Naive thymus-derived CD8-positive, alpha-beta T cell (primary cell): ENCODE results near the gene AKAP6. TPM values are rescaled to one million over a fixed set of nuclear protein-coding genes. Genes with fewer than 3 reads are reported as not detected.

Source experiments
- ATAC-seq, 2 donors: fragments of 150-1000 bp; cut with Tn5 transposase in 1 of 2; sonication (Bioruptor Pico), chemical (Tn5 transposase) in 1 of 2; 1 replicate in 1 of 2; 2 replicates in 1 of 2; pipeline ENCODE4 v1.10.0; 2021; ENCODE audit warnings: mild to moderate bottlenecking in 2 of 2, moderate library complexity in 2 of 2
- POLR2A ChIA-PET: fragments of 350-600 bp; sonication (Branson Sonifier 250); formaldehyde crosslinking; loops from one replicate; lab custom pipeline; 2021; ENCODE audit warnings: antibody characterized with exemption; lab: Charles Lee
- DNase-seq, 10 donors: peaks; one replicate each; pipeline versions ENCODE4 v3.0.0 to v3.0.0-alpha.2; 2020 to 2022
- H3K27ac Mint-ChIP-seq, 10 donors: one replicate each; pipeline ENCODE4 v1.8.0; 2020 to 2022; ENCODE audit warnings: mild to moderate bottlenecking in 10 of 10, mixed read lengths in 10 of 10, moderate library complexity in 4 of 10, inconsistent platforms in 1 of 10
- H3K27me3 Mint-ChIP-seq, 5 donors: one replicate each; pipeline ENCODE4 v1.8.0; 2021 to 2022; ENCODE audit warnings: mixed read lengths in 5 of 5
- H3K36me3 Mint-ChIP-seq, 3 donors: one replicate each; pipeline ENCODE4 v1.8.0; 2020 to 2022; ENCODE audit warnings: mixed read lengths in 3 of 3, mild to moderate bottlenecking in 2 of 3, inconsistent platforms in 1 of 3
- H3K4me1 Mint-ChIP-seq, 4 donors: one replicate each; pipeline ENCODE4 v1.8.0; 2021 to 2022; ENCODE audit warnings: mixed read lengths in 4 of 4
- H3K4me3 Mint-ChIP-seq, 10 donors: one replicate each; pipeline ENCODE4 v1.8.0; 2020 to 2022; ENCODE audit warnings: mild to moderate bottlenecking in 10 of 10, mixed read lengths in 10 of 10, moderate library complexity in 6 of 10, inconsistent platforms in 1 of 10
- H3K9me3 Mint-ChIP-seq, 9 donors: one replicate each; pipeline ENCODE4 v1.8.0; 2020 to 2022; ENCODE audit warnings: mixed read lengths in 9 of 9, mild to moderate bottlenecking in 3 of 9, inconsistent platforms in 1 of 9, moderate library complexity in 1 of 9
- polyA plus RNA-seq, 3 donors: library from polyadenylated mRNA; unstranded; fragments of 300-500 nt; fragmentation: Illumina TruSeq; gene quantifications; one replicate each; pipeline ENCODE4 v1.2.3, GENCODE V29; 2021
- total RNA-seq, 8 experiments: library from RNA in 2 of 8; stranded (reverse) in 2 of 8; gene quantifications; one replicate each; pipeline ENCODE4 v1.2.3 and lab custom pipeline; 2021 to 2026

AKAP6 gene
- total and polyA plus RNA-seq, 5 experiments from 2014 or later: 1.4 to 4.6 (median 3.2) TPM

DNA sequence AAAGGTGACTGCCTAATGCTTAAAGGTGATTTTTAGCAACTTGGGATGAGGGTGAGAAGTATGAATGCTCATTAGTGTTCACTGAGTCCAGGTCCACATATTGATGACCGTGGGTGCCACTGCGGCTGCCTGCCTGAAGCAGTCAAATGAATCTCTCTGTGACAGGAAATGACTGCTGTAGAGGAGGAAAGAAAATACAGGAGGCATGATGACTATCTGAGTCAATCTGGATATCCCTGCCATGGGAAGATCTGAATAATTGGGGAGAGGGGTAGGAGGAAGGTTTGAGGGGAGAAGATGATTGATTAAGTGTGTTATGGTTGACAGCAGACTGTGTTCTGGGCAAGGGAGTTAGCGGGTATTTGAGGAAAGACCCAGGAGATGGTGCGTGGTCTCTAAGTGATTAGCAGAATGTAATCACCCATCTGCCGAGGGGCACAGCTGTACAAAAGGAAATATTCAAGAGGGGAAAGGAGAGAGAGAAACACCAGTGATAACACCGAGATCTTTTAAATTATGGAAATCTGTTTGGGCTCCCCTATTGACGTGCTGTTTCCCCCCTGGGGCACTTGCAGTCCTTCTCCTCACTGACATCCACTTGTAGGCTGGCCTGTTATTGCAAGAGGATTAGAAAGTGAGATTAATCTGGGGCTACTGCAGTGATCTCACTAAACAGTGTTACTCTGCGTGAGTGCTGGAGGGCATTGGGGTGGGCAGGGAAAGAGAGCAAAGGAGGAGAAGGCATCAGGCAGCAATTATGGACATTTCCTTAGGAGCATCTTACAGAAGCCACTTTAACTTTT lies 97.7 kb downstream of the AKAP6 start:
- ATAC-seq: no peak
- POLR2A ChIA-PET: no interaction called here
- H3K4me1 Mint-ChIP-seq: no peaks in the 10 kb centered on the region
- H3K9me3 Mint-ChIP-seq: peaks cover 0 to 15% (median 9%) of the 10 kb centered on the region in 9 donors
- no peak overlapping the region for H3K27ac Mint-ChIP-seq
- no peak overlapping the region for H3K4me3 Mint-ChIP-seq
- H3K36me3 Mint-ChIP-seq: peaks cover 0 to 7% (median 0%) of the 10 kb centered on the region in 3 donors
- no peak for DNase-seq
- peaks cover 0 to 10% (median 0%) of the 10 kb centered on the region in 5 donors for H3K27me3 Mint-ChIP-seq

DNA sequence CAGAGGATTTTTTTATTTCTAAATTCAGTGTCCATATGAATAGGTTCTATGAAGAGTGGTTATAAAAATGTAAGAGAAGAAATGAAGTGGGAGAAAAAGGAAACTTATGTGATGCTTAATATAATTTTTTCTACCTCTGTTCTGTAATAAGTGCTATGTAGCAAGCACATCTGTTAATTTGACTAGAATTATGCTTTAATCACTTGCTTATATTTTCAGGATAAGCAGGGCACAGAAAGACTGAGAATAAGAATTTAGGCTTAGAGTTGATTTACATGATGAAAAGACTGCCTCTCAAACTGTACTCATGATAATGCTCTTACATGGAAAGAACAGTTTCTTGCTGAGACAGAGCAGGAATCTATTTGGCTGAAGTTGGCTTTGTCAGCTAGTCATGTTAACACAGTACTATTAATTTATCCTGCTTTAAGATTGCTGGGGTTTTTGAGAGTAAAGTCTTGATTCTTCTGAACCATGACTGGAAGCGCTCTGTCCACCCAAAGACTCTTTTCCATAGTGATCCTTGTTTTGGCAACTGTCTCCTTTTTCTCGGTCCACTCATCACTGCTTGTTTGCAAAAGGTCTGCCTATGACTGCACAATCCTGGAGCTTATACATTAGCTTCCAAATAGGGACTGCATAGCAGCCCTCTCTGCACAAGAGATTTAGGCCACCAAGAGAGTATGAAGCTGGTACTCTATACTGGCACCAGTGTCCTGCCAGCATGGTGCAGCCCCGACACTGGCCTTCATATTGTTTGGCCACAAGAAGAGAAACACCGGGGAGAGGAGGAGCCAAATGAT lies 98.8 kb downstream of the AKAP6 start:
- no peaks in the 10 kb centered on the region for H3K4me1 Mint-ChIP-seq
- POLR2A ChIA-PET: no interaction called here
- peaks cover 0 to 3% (median 0%) of the 10 kb centered on the region in 3 donors for H3K36me3 Mint-ChIP-seq
- no peak overlapping the region for H3K4me3 Mint-ChIP-seq
- ATAC-seq (no peak), DNase-seq (no peak)
- no peak overlapping the region for H3K27ac Mint-ChIP-seq
- H3K27me3 Mint-ChIP-seq: peaks cover 0 to 10% (median 0%) of the 10 kb centered on the region in 5 donors
- H3K9me3 Mint-ChIP-seq: peaks cover 0 to 12% (median 2%) of the 10 kb centered on the region in 9 donors

DNA sequence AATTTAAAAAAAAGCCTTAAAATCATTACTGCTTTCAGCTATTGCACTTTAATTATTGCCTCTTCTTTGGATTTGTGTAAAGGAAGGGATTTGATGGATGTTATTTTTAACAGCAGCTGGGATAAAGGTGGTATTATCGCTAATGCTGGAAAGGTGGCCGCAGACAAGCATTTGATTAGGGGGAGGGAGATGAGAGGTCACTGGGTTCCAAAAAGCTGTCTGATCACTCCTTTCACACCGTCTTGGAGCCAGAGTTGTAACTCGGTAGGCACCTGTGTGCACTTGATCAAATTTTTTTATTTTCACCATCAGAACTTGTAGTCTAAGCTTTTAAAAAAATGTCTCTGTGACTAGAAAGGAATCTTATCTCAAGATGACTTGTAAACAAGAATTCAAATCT lies 99.8 kb downstream of the AKAP6 start:
- Mint-ChIP-seq H3K4me1 (no peaks in the 10 kb centered on the region), H3K4me3 (no peak overlapping the region), H3K36me3 (peaks cover 0 to 3% (median 0%) of the 10 kb centered on the region in 3 donors), H3K9me3 (peaks cover 0 to 12% (median 1%) of the 10 kb centered on the region in 9 donors), H3K27me3 (peaks cover 0 to 10% (median 0%) of the 10 kb centered on the region in 5 donors), H3K27ac (no peak overlapping the region)
- POLR2A ChIA-PET: no interaction called here
- no peak for DNase-seq
- no peak for ATAC-seq

DNA sequence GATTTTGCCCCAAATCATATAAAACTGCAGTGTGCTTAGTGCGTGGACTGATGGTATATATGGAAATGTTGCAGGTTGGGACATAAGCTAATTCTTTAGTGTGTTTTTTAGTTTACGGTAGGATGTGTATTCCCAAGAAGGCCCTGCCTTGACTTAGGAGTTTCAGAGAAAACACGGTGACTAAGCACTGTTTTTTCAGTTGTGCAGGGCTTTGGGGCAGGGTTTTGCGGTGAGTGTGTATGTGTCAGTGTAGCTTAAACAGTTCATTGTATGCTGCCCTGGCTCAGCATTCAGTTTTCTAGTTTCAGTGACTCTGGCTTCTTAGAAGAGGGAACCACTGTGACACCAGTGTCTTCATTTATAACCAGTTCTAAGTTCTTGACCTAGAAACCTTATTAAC lies 101.2 kb downstream of the AKAP6 start:
- Mint-ChIP-seq H3K36me3 (no peaks in the 10 kb centered on the region), H3K4me1 (no peaks in the 10 kb centered on the region), H3K27ac (no peak overlapping the region), H3K4me3 (no peak overlapping the region), H3K27me3 (peaks cover 0 to 6% (median 0%) of the 10 kb centered on the region in 5 donors), H3K9me3 (peaks cover 0 to 1% (median 0%) of the 10 kb centered on the region in 9 donors)
- DNase-seq (no peak), ATAC-seq (no peak)
- POLR2A ChIA-PET: no interaction called here

DNA sequence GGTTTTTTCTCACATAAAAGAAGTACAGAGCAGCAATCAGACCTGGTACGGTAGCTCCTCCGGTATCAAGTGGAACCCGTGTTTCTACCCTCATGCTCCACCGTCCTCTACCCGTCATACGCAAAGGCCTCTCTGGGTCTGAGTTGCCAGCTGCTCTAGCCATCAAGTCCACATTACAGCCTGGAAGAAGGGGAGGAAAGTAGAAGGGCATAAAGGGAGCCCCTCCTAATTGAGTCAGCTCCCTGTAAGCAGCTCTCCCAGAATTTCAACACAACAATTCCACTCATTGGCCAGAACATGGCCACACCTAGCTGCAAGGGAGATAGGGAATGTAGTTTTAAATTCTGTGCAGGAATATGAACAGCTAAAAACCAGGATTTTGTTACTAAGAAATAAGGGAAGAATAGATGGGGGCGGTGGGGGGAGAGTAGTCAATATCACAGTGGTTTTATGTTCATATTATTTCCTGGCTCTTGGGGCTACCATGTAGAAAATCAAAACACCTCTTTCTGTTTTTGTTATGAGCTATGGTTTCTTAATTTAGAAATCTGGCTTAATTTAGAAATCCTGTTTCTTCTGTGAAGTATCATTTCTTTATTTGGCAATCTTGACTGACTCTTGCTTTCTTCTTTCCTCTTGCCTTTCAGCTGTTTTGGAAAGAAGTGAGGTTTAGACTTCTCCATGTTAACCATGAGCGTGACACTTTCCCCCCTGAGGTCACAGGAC lies 103.9 kb downstream of the AKAP6 start:
- Mint-ChIP-seq H3K4me1 (peaks cover 0 to 3% (median 2%) of the 10 kb centered on the region in 4 donors), H3K36me3 (peaks cover 0 to 2% (median 0%) of the 10 kb centered on the region in 3 donors)
- no peak for ATAC-seq

DNA sequence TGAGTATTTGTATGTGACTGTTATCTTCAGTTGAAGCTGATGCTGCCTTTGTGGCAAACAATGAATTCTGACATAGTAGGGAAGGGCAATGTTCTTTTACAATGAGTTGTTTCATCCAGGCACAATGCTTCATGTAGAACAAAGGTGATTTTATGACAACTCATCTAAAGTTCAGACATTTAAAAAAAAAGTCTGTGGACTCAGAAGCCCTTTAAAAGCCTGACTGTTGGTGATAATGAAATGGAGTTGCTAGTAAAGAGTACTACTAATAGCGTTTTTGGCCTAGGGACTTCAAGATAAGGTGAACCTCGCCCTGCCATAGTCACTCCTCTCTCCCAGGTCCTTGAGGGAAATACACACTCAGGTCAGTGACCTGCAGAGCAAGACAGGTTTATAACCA lies 105.1 kb downstream of the AKAP6 start:
- POLR2A ChIA-PET: no interaction called here
- DNase-seq (no peak), ATAC-seq (no peak)
- Mint-ChIP-seq H3K27me3 (peaks cover 0 to 3% (median 0%) of the 10 kb centered on the region in 5 donors), H3K4me3 (no peak overlapping the region), H3K4me1 (peaks cover 3 to 14% (median 7%) of the 10 kb centered on the region in 4 donors), H3K27ac (no peak overlapping the region), H3K36me3 (peaks cover 0 to 4% (median 0%) of the 10 kb centered on the region in 3 donors), H3K9me3 (peaks cover 0 to 2% (median 0%) of the 10 kb centered on the region in 9 donors)

More for the DNA sequence above, 103.9 kb downstream of the AKAP6 start:
- Mint-ChIP-seq H3K27me3 (peaks cover 0 to 3% (median 0%) of the 10 kb centered on the region in 5 donors), H3K4me3 (peak overlapping the region in 1 of 10 donors; percentile 12), H3K27ac (no peak overlapping the region), H3K9me3 (peaks cover 0 to 2% (median 0%) of the 10 kb centered on the region in 9 donors)
- POLR2A ChIA-PET: no interaction called here
- no peak for DNase-seq

DNA sequence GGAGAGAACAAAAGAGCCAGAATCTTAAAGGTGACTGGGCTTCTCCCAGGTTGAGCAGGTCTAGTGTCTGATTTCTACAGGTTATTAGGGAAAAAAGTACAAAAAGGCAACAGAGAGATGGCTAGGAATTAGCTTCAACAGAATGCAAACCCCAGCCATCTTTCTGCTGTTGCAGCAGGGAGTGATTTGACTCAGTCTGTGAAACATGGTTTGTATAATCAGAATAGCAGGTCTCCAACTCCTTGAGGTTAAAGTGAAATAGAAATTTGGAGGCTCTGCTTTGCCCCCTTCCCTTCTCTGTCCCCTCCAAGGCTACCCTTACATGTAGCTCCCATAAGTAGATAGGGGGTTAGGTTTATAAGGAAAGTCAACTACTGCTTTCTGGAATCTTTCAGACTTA lies 105.8 kb downstream of the AKAP6 start:
- POLR2A ChIA-PET: no interaction called here
- ATAC-seq: no peak
- DNase-seq: no peak
- no peak overlapping the region for H3K27ac Mint-ChIP-seq
- peaks cover 0 to 3% (median 0%) of the 10 kb centered on the region in 5 donors for H3K27me3 Mint-ChIP-seq
- H3K4me1 Mint-ChIP-seq: peaks cover 3 to 14% (median 7%) of the 10 kb centered on the region in 4 donors
- H3K9me3 Mint-ChIP-seq: peaks cover 0 to 6% (median 0%) of the 10 kb centered on the region in 9 donors
- peaks cover 0 to 11% (median 0%) of the 10 kb centered on the region in 3 donors for H3K36me3 Mint-ChIP-seq
- no peak overlapping the region for H3K4me3 Mint-ChIP-seq

DNA sequence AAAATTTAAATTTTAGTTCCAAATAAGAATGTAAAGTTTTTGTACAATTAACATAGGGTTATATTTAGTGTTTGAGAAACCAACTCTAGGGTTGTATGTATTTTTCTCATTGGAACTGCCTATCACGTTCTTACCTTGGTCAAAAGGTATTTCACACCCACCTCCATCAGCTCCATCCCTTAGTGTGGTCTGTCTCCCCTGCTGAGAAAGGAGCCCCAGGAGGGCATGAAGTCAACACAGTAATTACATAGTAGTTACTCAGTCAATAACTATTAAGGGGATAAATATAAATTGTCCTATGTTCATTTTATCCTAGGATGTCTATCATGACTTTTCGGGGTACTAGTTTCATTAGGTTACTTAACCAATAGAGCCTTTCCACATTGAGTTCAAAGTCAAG lies 106.3 kb downstream of the AKAP6 start:
- Mint-ChIP-seq H3K9me3 (peaks cover 0 to 8% (median 0%) of the 10 kb centered on the region in 9 donors), H3K4me1 (peaks cover 3 to 14% (median 7%) of the 10 kb centered on the region in 4 donors), H3K4me3 (no peak overlapping the region), H3K27ac (no peak overlapping the region), H3K36me3 (peaks cover 0 to 13% (median 0%) of the 10 kb centered on the region in 3 donors), H3K27me3 (peaks cover 0 to 3% (median 0%) of the 10 kb centered on the region in 5 donors)
- DNase-seq: no peak
- POLR2A ChIA-PET: no interaction called here
- no peak for ATAC-seq

DNA sequence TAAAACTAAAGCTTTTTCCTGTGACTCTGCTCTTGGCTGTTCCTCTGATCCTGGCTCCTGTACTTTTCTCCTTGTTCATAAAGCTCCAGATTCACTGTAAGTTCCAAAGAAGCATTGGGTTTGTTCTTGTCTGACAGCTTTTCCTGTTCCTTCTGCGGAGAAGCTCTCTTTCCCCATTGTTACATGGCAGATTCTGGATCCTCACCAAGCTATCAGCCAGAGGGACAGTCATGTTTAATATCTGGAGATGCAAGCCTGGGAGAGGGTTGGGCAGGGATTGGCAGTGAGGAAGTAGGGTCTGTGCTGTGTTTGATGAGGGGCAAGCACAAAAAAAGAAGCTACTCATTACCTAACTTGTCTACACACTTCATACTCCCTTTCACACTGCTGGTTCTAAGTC lies 107.9 kb downstream of the AKAP6 start:
- Mint-ChIP-seq H3K4me1 (peaks cover 3 to 14% (median 7%) of the 10 kb centered on the region in 4 donors), H3K27ac (peak overlapping the region in 1 of 10 donors; percentile 10), H3K36me3 (peaks cover 0 to 13% (median 0%) of the 10 kb centered on the region in 3 donors), H3K4me3 (no peak overlapping the region), H3K27me3 (peaks cover 0 to 3% (median 0%) of the 10 kb centered on the region in 5 donors), H3K9me3 (peaks cover 0 to 8% (median 0%) of the 10 kb centered on the region in 9 donors)
- POLR2A ChIA-PET: no interaction called here
- DNase-seq (no peak), ATAC-seq (no peak)

DNA sequence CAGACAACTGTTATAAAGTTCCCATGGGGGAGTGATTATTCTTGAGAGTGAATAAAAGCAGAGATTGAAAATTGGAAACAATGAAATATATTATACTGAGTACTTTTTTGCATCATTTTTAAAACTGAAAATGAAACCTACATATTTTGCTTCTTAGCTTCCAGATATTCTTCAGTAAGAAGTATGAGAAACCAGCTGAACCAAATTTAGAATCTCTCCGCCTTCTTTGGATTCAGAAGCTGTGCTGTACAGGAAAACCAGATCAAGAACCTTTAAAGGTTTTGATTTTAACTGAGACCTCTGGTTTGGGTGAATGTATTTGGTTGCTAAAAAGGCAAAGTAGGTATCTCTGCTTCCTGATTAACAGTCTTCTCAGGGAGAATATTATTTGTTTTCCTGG lies 109.4 kb downstream of the AKAP6 start:
- ATAC-seq: no peak
- DNase-seq: no peak
- Mint-ChIP-seq H3K36me3 (peaks cover 0 to 13% (median 0%) of the 10 kb centered on the region in 3 donors), H3K4me1 (peaks cover 3 to 14% (median 7%) of the 10 kb centered on the region in 4 donors), H3K9me3 (peaks cover 0 to 8% (median 0%) of the 10 kb centered on the region in 9 donors), H3K4me3 (peak overlapping the region in 3 of 10 donors; percentile 19 to 33 (median 30)), H3K27me3 (peaks cover 0 to 3% (median 0%) of the 10 kb centered on the region in 5 donors), H3K27ac (peak overlapping the region in 2 of 10 donors; percentile 32 to 78)
- POLR2A ChIA-PET: no interaction called here

DNA sequence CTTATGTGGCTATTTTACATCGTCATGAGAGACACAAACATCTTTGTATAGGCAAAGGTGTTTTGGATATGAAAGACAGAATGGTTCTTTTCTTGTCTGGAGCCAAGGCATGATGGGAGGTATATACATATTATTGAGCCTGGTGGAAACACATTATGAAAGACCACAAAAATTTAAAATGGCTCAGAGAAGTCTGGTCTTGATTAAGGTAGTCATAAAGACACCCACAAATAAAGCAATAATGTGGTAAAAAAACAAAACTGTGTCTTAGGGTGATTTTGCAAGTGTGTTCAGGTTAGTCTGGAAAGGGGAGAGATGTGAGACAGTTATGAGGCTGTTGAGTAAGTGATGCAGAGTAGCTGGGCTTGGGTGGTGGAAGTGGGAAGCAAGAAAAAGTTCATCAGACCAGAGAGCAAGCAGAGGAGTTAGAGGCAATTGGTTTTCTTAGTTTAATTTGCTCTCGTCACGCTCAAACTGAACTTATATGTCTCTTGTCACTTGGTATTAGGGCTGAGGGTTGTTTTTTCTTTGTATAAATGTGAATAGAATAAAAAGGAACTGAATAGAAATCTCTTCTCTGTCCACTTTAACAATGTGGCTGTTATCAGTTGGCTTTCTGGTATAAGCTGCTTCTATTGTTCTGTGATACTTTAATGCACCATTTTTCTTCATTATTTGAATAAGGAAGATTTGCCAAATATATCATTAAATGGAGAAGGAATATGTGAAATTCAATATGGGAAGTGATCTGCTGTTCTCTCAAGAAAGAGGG lies 115.0 kb downstream of the AKAP6 start:
- peaks cover 0 to 8% (median 0%) of the 10 kb centered on the region in 9 donors for H3K9me3 Mint-ChIP-seq
- H3K4me1 Mint-ChIP-seq: peaks cover 0 to 2% (median under 1%) of the 10 kb centered on the region in 4 donors
- DNase-seq: no peak
- H3K36me3 Mint-ChIP-seq: peaks cover 0 to 10% (median 0%) of the 10 kb centered on the region in 3 donors
- no peak overlapping the region for H3K27ac Mint-ChIP-seq
- H3K4me3 Mint-ChIP-seq: no peak overlapping the region
- POLR2A ChIA-PET: no interaction called here
- H3K27me3 Mint-ChIP-seq: peaks cover 0 to 2% (median 0%) of the 10 kb centered on the region in 5 donors
- no peak for ATAC-seq
